ENCODE measurements around the gene TPT1.
A peak's percentile ranks its signal among the peaks of the same experiment; 100 is the strongest.
"Not testable (repeated sequence)": the region's sequence is repeated elsewhere in the genome, so short reads cannot be mapped to it uniquely, and the experiment has no call there.

TPT1 gene

GRCh38 chr13:45300190-45300985 lies 40.6 kb downstream of the TPT1 start:
- Histone ChIP-seq H2AFZ (ENCODE audit: low read length) (peak overlapping the region; percentile 60; the same call in 1 of the 2 replicates), H3K79me2 (ENCODE audit: insufficient read depth, low read length) (no peaks in the 10 kb centered on the region), H3K9ac (ENCODE audit: low read depth, low read length, poor library complexity, severe bottlenecking) (peak overlapping the region; percentile 31), H3K4me1 (ENCODE audit: insufficient read depth, low read length, poor library complexity, severe bottlenecking) (peaks cover 30% of the 10 kb centered on the region), H3K4me2 (ENCODE audit: low read depth, low read length, poor library complexity, severe bottlenecking) (peak overlapping the region; percentile 63), H3K4me3 (ENCODE audit: low read length, poor library complexity, severe bottlenecking) (peak overlapping the region; percentile 13), H3K9me3 (ENCODE audit: insufficient read depth, low read depth, low read length) (no peaks in the 10 kb centered on the region), H4K20me1 (ENCODE audit: insufficient read depth, low read length, poor library complexity, severe bottlenecking) (no peaks in the 10 kb centered on the region), H3K9me2 (replicated peaks; ENCODE audit: low read depth, low read length) (no peaks in the 10 kb centered on the region), H3F3A (ENCODE audit: low read depth) (no peaks in the 10 kb centered on the region), H3K36me3 (ENCODE audit: insufficient read depth, low read length) (no peaks in the 10 kb centered on the region), H3K27me3 (ENCODE audit: insufficient read depth, low read length, poor library complexity, severe bottlenecking) (no peaks in the 10 kb centered on the region)
- TF ChIP-seq, protein P1, sequence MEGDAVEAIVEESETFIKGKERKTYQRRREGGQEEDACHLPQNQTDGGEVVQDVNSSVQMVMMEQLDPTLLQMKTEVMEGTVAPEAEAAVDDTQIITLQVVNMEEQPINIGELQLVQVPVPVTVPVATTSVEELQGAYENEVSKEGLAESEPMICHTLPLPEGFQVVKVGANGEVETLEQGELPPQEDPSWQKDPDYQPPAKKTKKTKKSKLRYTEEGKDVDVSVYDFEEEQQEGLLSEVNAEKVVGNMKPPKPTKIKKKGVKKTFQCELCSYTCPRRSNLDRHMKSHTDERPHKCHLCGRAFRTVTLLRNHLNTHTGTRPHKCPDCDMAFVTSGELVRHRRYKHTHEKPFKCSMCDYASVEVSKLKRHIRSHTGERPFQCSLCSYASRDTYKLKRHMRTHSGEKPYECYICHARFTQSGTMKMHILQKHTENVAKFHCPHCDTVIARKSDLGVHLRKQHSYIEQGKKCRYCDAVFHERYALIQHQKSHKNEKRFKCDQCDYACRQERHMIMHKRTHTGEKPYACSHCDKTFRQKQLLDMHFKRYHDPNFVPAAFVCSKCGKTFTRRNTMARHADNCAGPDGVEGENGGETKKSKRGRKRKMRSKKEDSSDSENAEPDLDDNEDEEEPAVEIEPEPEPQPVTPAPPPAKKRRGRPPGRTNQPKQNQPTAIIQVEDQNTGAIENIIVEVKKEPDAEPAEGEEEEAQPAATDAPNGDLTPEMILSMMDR (conservative IDR thresholded peaks at IDR 0.05; ENCODE audit: low read length), result no peak

DNA sequence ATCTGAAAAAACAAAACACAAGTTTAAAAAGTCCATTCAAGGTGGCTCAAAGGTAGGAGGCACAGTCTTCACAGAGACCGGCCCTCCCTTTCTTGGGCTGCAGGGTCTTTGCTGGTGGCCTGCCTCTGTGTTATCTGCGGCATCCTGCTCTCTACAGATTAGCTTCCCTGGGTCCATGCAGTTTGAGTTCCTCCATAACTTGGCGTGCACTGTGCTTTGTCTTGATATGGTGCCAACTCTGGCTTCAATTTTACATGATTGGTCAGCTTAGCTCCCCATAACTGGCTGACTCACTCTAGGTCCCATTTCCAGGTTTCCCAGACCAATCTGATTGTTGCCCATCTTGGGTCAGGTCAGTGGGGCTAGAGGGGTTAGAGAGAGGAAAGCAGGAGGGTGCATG lies 41.8 kb downstream of the TPT1 start:
- no peak overlapping the region for H3K9ac ChIP-seq (ENCODE audit: low read depth, low read length, poor library complexity, severe bottlenecking)
- H3K9me2 ChIP-seq (replicated peaks; ENCODE audit: low read depth, low read length), result no peaks in the 10 kb centered on the region
- peaks cover 30% of the 10 kb centered on the region for H3K4me1 ChIP-seq (ENCODE audit: insufficient read depth, low read length, poor library complexity, severe bottlenecking)
- no peaks in the 10 kb centered on the region for H4K20me1 ChIP-seq (ENCODE audit: insufficient read depth, low read length, poor library complexity, severe bottlenecking)
- TF ChIP-seq EZH2phosphoT487 (IDR thresholded peaks at IDR 0.05; ENCODE audit: borderline replicate concordance), result no peak
- TF ChIP-seq, protein P1 (conservative IDR thresholded peaks at IDR 0.05; ENCODE audit: low read length), result no peak
- no peaks in the 10 kb centered on the region for H3K27me3 ChIP-seq (ENCODE audit: insufficient read depth, low read length, poor library complexity, severe bottlenecking)
- H3K4me3 ChIP-seq (ENCODE audit: low read length, poor library complexity, severe bottlenecking), result no peak overlapping the region
- H2AFZ ChIP-seq (ENCODE audit: low read length), result no peak overlapping the region
- H3K79me2 ChIP-seq (ENCODE audit: insufficient read depth, low read length), result no peaks in the 10 kb centered on the region
- H3K9me3 ChIP-seq (ENCODE audit: insufficient read depth, low read depth, low read length), result no peaks in the 10 kb centered on the region
- no peaks in the 10 kb centered on the region for H3F3A ChIP-seq (ENCODE audit: low read depth)
- H3K36me3 ChIP-seq (ENCODE audit: insufficient read depth, low read length), result no peaks in the 10 kb centered on the region
- no peak overlapping the region for H3K4me2 ChIP-seq (ENCODE audit: low read depth, low read length, poor library complexity, severe bottlenecking)

GRCh38 chr13:45298550-45298949 lies 42.4 kb downstream of the TPT1 start:
- H3K79me2 ChIP-seq (ENCODE audit: insufficient read depth, low read length); H3K4me3 ChIP-seq (ENCODE audit: low read length, poor library complexity, severe bottlenecking); H3F3A ChIP-seq (ENCODE audit: low read depth); H3K9me3 ChIP-seq (ENCODE audit: insufficient read depth, low read depth, low read length); H3K36me3 ChIP-seq (ENCODE audit: insufficient read depth, low read length); H2AFZ ChIP-seq (ENCODE audit: low read length); H3K4me2 ChIP-seq (ENCODE audit: low read depth, low read length, poor library complexity, severe bottlenecking); H3K9ac ChIP-seq (ENCODE audit: low read depth, low read length, poor library complexity, severe bottlenecking); H3K9me2 ChIP-seq (replicated peaks; ENCODE audit: low read depth, low read length); H4K20me1 ChIP-seq (ENCODE audit: insufficient read depth, low read length, poor library complexity, severe bottlenecking); H3K27me3 ChIP-seq (ENCODE audit: insufficient read depth, low read length, poor library complexity, severe bottlenecking): not testable (repeated sequence)
- H3K4me1 ChIP-seq (ENCODE audit: insufficient read depth, low read length, poor library complexity, severe bottlenecking), result peaks cover 30% of the 10 kb centered on the region

GRCh38 chr13:45298206-45298505 lies 42.8 kb downstream of the TPT1 start:
- Histone ChIP-seq H2AFZ (ENCODE audit: low read length) (no peak overlapping the region), H3F3A (ENCODE audit: low read depth) (no peaks in the 10 kb centered on the region), H3K9me2 (replicated peaks; ENCODE audit: low read depth, low read length) (no peaks in the 10 kb centered on the region), H3K79me2 (ENCODE audit: insufficient read depth, low read length) (no peaks in the 10 kb centered on the region), H4K20me1 (ENCODE audit: insufficient read depth, low read length, poor library complexity, severe bottlenecking) (no peaks in the 10 kb centered on the region), H3K4me3 (ENCODE audit: low read length, poor library complexity, severe bottlenecking) (no peak overlapping the region), H3K36me3 (ENCODE audit: insufficient read depth, low read length) (no peaks in the 10 kb centered on the region), H3K9ac (ENCODE audit: low read depth, low read length, poor library complexity, severe bottlenecking) (no peak overlapping the region), H3K4me1 (ENCODE audit: insufficient read depth, low read length, poor library complexity, severe bottlenecking) (peaks cover 30% of the 10 kb centered on the region), H3K4me2 (ENCODE audit: low read depth, low read length, poor library complexity, severe bottlenecking) (no peak overlapping the region), H3K9me3 (ENCODE audit: insufficient read depth, low read depth, low read length) (no peaks in the 10 kb centered on the region), H3K27me3 (ENCODE audit: insufficient read depth, low read length, poor library complexity, severe bottlenecking) (no peaks in the 10 kb centered on the region)
- TF ChIP-seq EZH2phosphoT487 (IDR thresholded peaks at IDR 0.05; ENCODE audit: borderline replicate concordance), result no peak
- TF ChIP-seq, protein P1 (conservative IDR thresholded peaks at IDR 0.05; ENCODE audit: low read length), result no peak

All from Loucy (cell line).